H1 (cell line): Measurements from ENCODE around the gene RIPOR2. TPM values are rescaled to one million over a fixed set of nuclear protein-coding genes. Genes with fewer than 3 reads are reported as not detected.

Experiments used
- CEBPB ChIP-seq: IDR thresholded peaks from 2 replicates; pipeline ENCODE4 v1.6.1; 2012; ENCODE audit warnings: low read depth, low read length
- CHD2 ChIP-seq: IDR thresholded peaks from 2 replicates; pipeline ENCODE4 v1.6.1; 2012; ENCODE audit warnings: low read length, improper control_type of control experiment
- CHD7 ChIP-seq: fragments of 300-600 bp; sonication (generic); IDR thresholded peaks from 2 replicates; pipeline ENCODE4 v1.7.1; 2012; ENCODE audit warnings: low read length, moderate library complexity, mild to moderate bottlenecking, inconsistent platforms; ENCODE audit not compliant: insufficient replicate concordance
- GTF2F1 ChIP-seq: IDR thresholded peaks from 2 replicates; pipeline ENCODE4 v1.6.1; 2012; ENCODE audit warnings: low read depth, low read length, improper control_type of control experiment, borderline replicate concordance
- NANOG ChIP-seq: IDR thresholded peaks from 2 replicates; pipeline ENCODE4 v1.6.1; 2011; ENCODE audit warnings: low read length, low read depth, mild to moderate bottlenecking, inconsistent platforms; ENCODE audit not compliant: insufficient read depth, poor library complexity, severe bottlenecking
- POLR2A ChIP-seq, 2 experiments: IDR thresholded peaks; 1 replicate in 1 of 2; 2 replicates in 1 of 2; pipeline ENCODE4 v1.6.1; 2011; ENCODE audit warnings: low read depth in 2 of 2, low read length in 2 of 2, mild to moderate bottlenecking in 2 of 2; ENCODE audit errors: control extremely low read depth in 1 of 2
- SP2 ChIP-seq: IDR thresholded peaks from 2 replicates; pipeline ENCODE4 v1.6.1; 2012; ENCODE audit warnings: mild to moderate bottlenecking, low read length, inconsistent platforms
- YY1 ChIP-seq: IDR thresholded peaks from 2 replicates; pipeline ENCODE4 v1.6.1; 2011; ENCODE audit warnings: low read depth, mild to moderate bottlenecking, low read length
- polyA plus RNA-seq, 7 experiments: library from polyadenylated mRNA; depleted of rRNA in 3 of 7; stranded (reverse) in 5 of 7; unstranded in 2 of 7; fragments of >200 nt in 5 of 7; fragments of 200-250 nt in 2 of 7; gene quantifications; 1 replicate in 5 of 7; 2 replicates in 1 of 7; 4 replicates in 1 of 7; pipeline versions ENCODE4 v1.2.1 to v1.2.3, GENCODE V29; 2011 to 2013; ENCODE audit warnings: missing spikeins in 2 of 7, mixed read lengths in 2 of 7
- total RNA-seq: library from RNA; stranded (reverse); fragmentation: NEBNext Ultra II Directional; extraction: Animal tissue kit (Norgen Biotek cat#: 25700); gene quantifications from 2 replicates; pipeline ENCODE4 v1.2.1, GENCODE V29; 2021

RIPOR2 gene
- total and polyA plus RNA-seq, 2 of the 8 experiments (the other 6 are each of a cell fraction or from before 2014, with no cell fraction given), result 16.7 to 45.6 TPM

DNA sequence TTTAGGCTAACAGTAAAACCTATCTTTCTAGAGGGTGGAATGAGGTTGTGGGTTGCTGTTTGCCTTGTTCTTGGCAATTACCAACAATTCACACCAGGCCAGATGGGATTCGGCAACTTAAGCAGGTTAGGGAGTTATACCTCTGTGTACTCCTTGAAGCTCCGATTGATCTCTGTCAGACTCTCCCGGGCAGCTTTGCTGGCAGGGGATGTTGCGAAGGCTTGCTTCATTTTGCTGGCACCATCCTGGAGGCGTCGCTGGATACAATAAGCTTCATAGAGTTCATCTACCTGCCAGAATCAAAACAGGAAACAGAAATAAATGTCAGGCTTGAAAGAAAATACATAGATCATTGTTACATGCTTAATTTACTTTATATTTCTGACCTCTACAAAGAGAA is 70.6 kb downstream of the RIPOR2 start (continued):
- no peak for TF ChIP-seq CHD7
- TF ChIP-seq CEBPB, result no peak
- TF ChIP-seq SP2, result no peak
- no peak for TF ChIP-seq POLR2A (IDR thresholded peaks at IDR 0.05; ENCODE audit: control extremely low read depth in 1 of 2, low read depth in 2 of 2, low read length in 2 of 2)
- TF ChIP-seq CHD2, result no peak
- no peak for TF ChIP-seq GTF2F1
- no peak for TF ChIP-seq YY1
- no peak for TF ChIP-seq NANOG
